HFFc6 (cell line): ENCODE data around the gene CALCA. TPM values are rescaled to one million over a fixed set of nuclear protein-coding genes. Genes with fewer than 3 reads are reported as not detected.

Experiments used
- DNase-seq: peaks from one replicate; pipeline ENCODE4 v3.0.0-alpha.2; 2018
- H3K27ac Mint-ChIP-seq: 2 replicates; pipeline ENCODE4 v1.8.0; 2020; ENCODE audit warnings: mild to moderate bottlenecking, mixed read lengths
- H3K27me3 Mint-ChIP-seq: 2 replicates; pipeline ENCODE4 v1.8.0; 2021; ENCODE audit warnings: mild to moderate bottlenecking, moderate library complexity, mixed read lengths; ENCODE audit not compliant: insufficient read depth
- H3K36me3 Mint-ChIP-seq: 2 replicates; pipeline ENCODE4 v1.8.0; 2021; ENCODE audit warnings: low read depth, mixed read lengths
- H3K4me1 Mint-ChIP-seq: 2 replicates; pipeline ENCODE4 v1.8.0; 2020; ENCODE audit warnings: low read depth, mixed read lengths
- H3K4me3 Mint-ChIP-seq: 2 replicates; pipeline ENCODE4 v1.8.0; 2020; ENCODE audit warnings: mild to moderate bottlenecking, moderate library complexity, mixed read lengths
- H3K9me3 Mint-ChIP-seq: 2 replicates; pipeline ENCODE4 v1.8.0; 2020; ENCODE audit warnings: mild to moderate bottlenecking, mixed read lengths
- total RNA-seq, 6 experiments: library from RNA; stranded (reverse); fragmentation: NEBNext Ultra II Directional; extraction: Animal tissue kit (Norgen Biotek cat#: 25700); gene quantifications; 2 replicates in 1 of 6; 3 replicates in 5 of 6; pipeline ENCODE4 v1.2.3, GENCODE V29; 2021
- TF ChIP-seq, protein P1 (sequence below): fragments of 200-600 bp; sonication (generic); IDR thresholded peaks from 2 replicates; pipeline ENCODE4 v1.5.0; 2021; ENCODE audit warnings: antibody characterized with exemption, mild to moderate bottlenecking

Gene CALCA
- total RNA-seq, 6 experiments from 2014 or later: not detected

DNA sequence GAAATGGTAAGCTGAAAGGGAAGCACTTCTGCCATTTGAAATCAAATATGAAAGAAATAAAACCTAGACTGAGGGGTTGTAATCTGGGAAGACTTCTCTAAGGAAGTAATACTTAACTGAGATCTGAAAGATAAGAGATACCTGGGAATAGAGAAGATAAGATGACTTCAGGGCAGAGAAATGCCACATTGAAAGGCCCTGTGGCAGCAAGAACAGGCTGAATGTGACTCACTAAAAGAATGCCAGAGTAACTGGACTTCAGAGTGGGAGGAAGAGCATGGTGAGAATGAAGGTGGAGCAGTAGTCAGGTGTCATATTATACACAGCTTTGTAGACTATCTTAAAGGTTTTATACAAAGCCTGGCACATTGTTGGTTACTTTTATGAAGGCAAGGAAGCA lies 17.6 kb downstream of the CALCA start:
- no peaks in the 10 kb centered on the region for H3K36me3 Mint-ChIP-seq
- H3K4me1 Mint-ChIP-seq: no peaks in the 10 kb centered on the region
- no peak overlapping the region for H3K27ac Mint-ChIP-seq
- H3K4me3 Mint-ChIP-seq: no peak overlapping the region
- TF ChIP-seq, protein P1, sequence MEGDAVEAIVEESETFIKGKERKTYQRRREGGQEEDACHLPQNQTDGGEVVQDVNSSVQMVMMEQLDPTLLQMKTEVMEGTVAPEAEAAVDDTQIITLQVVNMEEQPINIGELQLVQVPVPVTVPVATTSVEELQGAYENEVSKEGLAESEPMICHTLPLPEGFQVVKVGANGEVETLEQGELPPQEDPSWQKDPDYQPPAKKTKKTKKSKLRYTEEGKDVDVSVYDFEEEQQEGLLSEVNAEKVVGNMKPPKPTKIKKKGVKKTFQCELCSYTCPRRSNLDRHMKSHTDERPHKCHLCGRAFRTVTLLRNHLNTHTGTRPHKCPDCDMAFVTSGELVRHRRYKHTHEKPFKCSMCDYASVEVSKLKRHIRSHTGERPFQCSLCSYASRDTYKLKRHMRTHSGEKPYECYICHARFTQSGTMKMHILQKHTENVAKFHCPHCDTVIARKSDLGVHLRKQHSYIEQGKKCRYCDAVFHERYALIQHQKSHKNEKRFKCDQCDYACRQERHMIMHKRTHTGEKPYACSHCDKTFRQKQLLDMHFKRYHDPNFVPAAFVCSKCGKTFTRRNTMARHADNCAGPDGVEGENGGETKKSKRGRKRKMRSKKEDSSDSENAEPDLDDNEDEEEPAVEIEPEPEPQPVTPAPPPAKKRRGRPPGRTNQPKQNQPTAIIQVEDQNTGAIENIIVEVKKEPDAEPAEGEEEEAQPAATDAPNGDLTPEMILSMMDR: no peak
- H3K9me3 Mint-ChIP-seq: no peaks in the 10 kb centered on the region; the same call in 1 of the 2 replicates
- no peaks in the 10 kb centered on the region for H3K27me3 Mint-ChIP-seq
- no peak for DNase-seq

DNA sequence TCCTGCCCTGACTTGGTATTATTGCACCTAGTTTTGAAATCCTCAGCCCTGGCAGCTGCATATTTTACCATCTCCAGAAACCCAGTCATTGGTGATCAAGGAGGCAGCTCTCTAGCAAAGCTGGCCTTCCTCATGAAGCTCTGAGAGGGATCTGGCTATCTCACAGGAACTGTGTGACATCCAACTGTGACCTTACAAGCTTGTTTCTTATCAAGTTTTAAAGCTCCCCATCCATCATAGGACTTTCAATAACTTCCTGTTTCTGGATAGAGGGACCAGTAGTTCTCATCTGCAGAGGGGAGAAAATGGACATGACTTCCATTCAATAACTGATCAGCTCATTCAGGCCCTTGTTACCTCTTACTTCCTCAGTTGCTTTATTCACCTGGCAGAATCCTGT lies 18.2 kb downstream of the CALCA start:
- no peak overlapping the region for H3K27ac Mint-ChIP-seq
- no peaks in the 10 kb centered on the region for H3K27me3 Mint-ChIP-seq
- TF ChIP-seq, protein P1: no peak
- H3K36me3 Mint-ChIP-seq: no peaks in the 10 kb centered on the region
- DNase-seq: no peak
- no peaks in the 10 kb centered on the region for H3K4me1 Mint-ChIP-seq
- no peaks in the 10 kb centered on the region; the same call in 1 of the 2 replicates for H3K9me3 Mint-ChIP-seq
- no peak overlapping the region for H3K4me3 Mint-ChIP-seq

DNA sequence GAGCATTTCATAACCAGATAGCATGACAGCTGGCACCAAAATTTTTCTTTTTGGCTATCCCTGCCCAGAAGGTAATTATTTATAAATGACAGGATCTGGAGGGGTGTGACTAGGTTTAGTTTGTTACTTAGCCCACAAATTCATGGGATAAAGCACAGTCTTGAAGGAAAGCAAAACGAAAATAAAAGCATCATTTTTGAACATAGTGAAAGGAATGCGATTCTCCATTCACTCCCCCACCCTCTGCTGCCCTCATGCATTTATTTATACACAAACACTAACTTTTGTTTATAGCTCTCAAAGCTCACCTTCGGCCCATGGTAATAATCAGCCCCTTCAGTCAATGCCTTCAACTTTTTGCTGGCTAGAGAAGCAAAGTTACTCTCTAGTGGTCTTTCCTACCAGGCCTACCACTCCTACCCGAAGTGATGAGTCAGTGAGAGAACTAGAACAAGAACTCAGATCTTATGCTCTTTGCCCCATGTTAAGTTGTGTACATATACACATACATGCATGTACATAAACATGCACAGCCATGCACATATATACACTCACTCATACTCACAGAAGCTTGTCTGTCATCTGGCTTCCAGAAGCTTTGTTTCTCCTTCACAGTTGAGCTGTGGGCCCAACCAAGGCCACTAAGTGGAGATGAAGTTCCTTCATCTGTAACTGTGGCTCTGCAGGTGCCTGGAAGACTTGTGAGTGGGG lies 22.6 kb downstream of the CALCA start:
- H3K27ac Mint-ChIP-seq: no peak overlapping the region
- no peaks in the 10 kb centered on the region for H3K27me3 Mint-ChIP-seq
- no peaks in the 10 kb centered on the region; the same call in 1 of the 2 replicates for H3K9me3 Mint-ChIP-seq
- no peaks in the 10 kb centered on the region for H3K4me1 Mint-ChIP-seq
- TF ChIP-seq, protein P1: no peak
- DNase-seq: no peak
- no peak overlapping the region for H3K4me3 Mint-ChIP-seq
- no peaks in the 10 kb centered on the region for H3K36me3 Mint-ChIP-seq

DNA sequence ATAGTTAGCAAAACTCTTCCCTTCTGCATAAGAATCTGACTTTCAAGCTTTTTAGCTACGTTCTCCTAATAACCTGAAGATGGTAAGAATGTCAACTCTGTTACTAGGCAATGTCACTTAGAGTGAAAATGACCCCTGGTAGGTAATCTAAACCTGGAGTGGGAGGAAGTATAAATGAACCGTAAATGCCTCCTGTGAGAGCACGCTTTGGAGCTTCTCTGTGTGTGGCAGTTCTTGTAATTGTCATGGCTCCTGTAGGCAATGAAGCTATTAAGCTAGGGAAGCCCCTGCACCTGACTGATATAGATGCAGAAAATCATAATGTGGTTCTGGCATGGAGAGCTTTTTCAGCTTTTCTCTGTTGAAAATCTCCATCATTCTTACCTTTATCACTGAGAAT lies 29.4 kb downstream of the CALCA start:
- Mint-ChIP-seq H3K4me1 (no peaks in the 10 kb centered on the region), H3K27ac (no peak overlapping the region), H3K9me3 (peaks cover 11% of the 10 kb centered on the region), H3K4me3 (no peak overlapping the region), H3K36me3 (no peaks in the 10 kb centered on the region), H3K27me3 (peaks cover 2% of the 10 kb centered on the region; the same call in 1 of the 2 replicates)
- no peak for DNase-seq
- TF ChIP-seq, protein P1: no peak

DNA sequence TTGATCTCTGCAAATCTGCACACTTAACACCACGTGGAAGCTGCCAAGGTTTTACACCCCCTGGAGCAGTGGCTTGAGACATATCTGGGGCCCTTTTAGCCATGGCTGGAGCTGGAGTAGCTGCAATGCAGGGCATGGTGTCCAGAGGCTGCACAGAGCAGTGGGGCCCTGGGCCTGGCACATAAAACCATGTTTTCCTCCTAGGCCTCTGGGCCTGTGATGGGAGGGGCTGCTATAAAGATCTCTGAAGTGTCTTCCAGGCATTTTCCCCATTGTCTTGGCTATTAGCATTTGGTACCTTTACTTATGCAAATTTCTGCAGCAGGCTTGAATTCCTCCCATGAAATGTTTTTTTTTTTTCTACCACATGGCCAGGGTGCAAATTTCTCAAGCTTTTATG lies 33.2 kb downstream of the CALCA start:
- H3K4me1 Mint-ChIP-seq: no peaks in the 10 kb centered on the region
- no peak overlapping the region for H3K4me3 Mint-ChIP-seq
- peaks cover 19% of the 10 kb centered on the region for H3K9me3 Mint-ChIP-seq
- H3K27ac Mint-ChIP-seq: no peak overlapping the region
- H3K27me3 Mint-ChIP-seq: peaks cover 4% of the 10 kb centered on the region; the same call in 1 of the 2 replicates
- H3K36me3 Mint-ChIP-seq: no peaks in the 10 kb centered on the region
- TF ChIP-seq, protein P1: no peak
- no peak for DNase-seq
